Breast epithelium (tissue), 3 donors: ENCODE data around the gene NEURL3.

Experiments
- POLR2A ChIP-seq: fragments of 450-650 bp; IDR thresholded peaks from one replicate; pipeline ENCODE4 v1.6.1; 2016; ENCODE audit warnings: antibody characterized with exemption, mild to moderate bottlenecking, moderate library complexity
- POLR2AphosphoS5 ChIP-seq, 3 donors: sonication (generic); formaldehyde crosslinking; IDR thresholded peaks; one replicate each; pipeline ENCODE4 v1.6.1; 2017; ENCODE audit warnings: antibody characterized with exemption in 3 of 3
- TF ChIP-seq, protein P1 (sequence below), 3 donors: fragments of 450-650 bp; IDR thresholded peaks; one replicate each; pipeline ENCODE4 v1.5.1; 2016 to 2017; ENCODE audit warnings: antibody characterized with exemption in 3 of 3, mild to moderate bottlenecking in 3 of 3, moderate library complexity in 3 of 3

DNA sequence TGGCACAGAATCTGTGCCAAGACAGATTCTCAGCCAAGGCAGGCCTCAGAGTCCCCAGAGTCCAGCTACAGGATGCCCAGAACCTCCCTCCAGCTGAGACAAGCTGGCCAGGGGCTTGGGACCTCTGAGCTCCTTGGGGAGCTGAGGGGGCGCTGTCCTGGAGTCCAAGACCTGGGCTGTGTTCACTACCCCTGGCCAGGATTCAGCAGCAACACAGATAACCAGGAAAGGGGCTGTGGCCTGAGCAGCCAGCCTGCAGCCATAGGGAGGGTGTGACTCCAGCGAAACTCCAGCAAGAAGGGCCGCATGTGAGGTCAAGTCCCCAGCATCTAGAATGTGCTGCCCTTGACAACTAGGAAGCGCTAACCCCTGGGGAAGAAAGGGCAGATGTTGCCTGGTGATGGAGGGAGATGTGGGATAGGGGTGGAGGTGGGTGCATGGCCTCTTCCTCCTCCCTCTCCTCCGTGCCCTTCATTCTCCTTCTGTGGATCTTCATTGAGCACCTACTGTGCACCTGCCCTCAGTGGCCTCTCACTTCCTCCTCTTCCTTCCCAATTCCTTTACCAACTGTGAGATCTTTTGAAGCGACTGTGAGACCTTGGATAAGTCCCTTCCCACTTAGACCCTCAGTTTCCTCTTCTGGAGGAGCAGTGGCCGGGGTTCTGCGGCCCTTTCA lies 23.7 kb upstream of the NEURL3 start:
- no peak for TF ChIP-seq POLR2AphosphoS5 (IDR thresholded peaks at IDR 0.05)
- TF ChIP-seq, protein P1, sequence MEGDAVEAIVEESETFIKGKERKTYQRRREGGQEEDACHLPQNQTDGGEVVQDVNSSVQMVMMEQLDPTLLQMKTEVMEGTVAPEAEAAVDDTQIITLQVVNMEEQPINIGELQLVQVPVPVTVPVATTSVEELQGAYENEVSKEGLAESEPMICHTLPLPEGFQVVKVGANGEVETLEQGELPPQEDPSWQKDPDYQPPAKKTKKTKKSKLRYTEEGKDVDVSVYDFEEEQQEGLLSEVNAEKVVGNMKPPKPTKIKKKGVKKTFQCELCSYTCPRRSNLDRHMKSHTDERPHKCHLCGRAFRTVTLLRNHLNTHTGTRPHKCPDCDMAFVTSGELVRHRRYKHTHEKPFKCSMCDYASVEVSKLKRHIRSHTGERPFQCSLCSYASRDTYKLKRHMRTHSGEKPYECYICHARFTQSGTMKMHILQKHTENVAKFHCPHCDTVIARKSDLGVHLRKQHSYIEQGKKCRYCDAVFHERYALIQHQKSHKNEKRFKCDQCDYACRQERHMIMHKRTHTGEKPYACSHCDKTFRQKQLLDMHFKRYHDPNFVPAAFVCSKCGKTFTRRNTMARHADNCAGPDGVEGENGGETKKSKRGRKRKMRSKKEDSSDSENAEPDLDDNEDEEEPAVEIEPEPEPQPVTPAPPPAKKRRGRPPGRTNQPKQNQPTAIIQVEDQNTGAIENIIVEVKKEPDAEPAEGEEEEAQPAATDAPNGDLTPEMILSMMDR (IDR thresholded peaks at IDR 0.05): no peak
- TF ChIP-seq POLR2A: no peak
